Panc1 (cell line): ENCODE data around the gene DPM1.

Experiments
- POLR2AphosphoS5 ChIP-seq: IDR thresholded peaks from 2 replicates; pipeline ENCODE4 v1.6.1; 2012; ENCODE audit warnings: mild to moderate bottlenecking, low read depth, low read length, moderate library complexity
- REST ChIP-seq, 2 experiments: IDR thresholded peaks; 2 replicates each; pipeline ENCODE4 v1.6.1; 2011 to 2012; ENCODE audit warnings: low read depth in 2 of 2, control low read depth in 1 of 2, low read length in 1 of 2, mild to moderate bottlenecking in 1 of 2, moderate library complexity in 1 of 2; ENCODE audit not compliant: insufficient read depth in 1 of 2
- SIN3A ChIP-seq: IDR thresholded peaks from 2 replicates; pipeline ENCODE4 v1.6.1; 2012; ENCODE audit warnings: low read depth, mild to moderate bottlenecking, low read length, moderate library complexity, borderline replicate concordance; ENCODE audit not compliant: insufficient read depth
- TF ChIP-seq, protein P1 (sequence below): fragments of 450-650 bp; IDR thresholded peaks from 2 replicates; pipeline ENCODE4 v1.5.1; 2017; ENCODE audit warnings: mild to moderate bottlenecking

DNA sequence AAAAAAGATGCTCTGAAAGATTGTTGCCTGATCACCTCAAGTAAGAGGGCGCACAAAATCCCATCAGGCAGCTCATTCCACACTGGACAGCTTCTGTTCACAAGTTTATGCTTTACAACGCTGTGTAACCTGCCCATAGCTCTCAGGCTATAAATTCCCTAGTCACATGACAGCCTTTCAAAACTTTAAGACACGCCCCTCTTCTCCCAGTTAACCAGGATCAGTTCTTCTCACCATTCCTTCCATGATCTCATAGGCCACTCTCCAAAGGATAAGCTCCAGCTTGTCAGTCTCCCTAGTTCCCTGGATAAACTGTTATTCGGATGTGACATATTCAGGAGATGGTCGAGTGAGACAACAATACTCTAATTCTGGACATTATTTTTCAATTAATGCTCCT is 42.1 kb downstream of the DPM1 start:
- TF ChIP-seq, protein P1, sequence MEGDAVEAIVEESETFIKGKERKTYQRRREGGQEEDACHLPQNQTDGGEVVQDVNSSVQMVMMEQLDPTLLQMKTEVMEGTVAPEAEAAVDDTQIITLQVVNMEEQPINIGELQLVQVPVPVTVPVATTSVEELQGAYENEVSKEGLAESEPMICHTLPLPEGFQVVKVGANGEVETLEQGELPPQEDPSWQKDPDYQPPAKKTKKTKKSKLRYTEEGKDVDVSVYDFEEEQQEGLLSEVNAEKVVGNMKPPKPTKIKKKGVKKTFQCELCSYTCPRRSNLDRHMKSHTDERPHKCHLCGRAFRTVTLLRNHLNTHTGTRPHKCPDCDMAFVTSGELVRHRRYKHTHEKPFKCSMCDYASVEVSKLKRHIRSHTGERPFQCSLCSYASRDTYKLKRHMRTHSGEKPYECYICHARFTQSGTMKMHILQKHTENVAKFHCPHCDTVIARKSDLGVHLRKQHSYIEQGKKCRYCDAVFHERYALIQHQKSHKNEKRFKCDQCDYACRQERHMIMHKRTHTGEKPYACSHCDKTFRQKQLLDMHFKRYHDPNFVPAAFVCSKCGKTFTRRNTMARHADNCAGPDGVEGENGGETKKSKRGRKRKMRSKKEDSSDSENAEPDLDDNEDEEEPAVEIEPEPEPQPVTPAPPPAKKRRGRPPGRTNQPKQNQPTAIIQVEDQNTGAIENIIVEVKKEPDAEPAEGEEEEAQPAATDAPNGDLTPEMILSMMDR = no peak
- no peak for TF ChIP-seq SIN3A
- no peak for TF ChIP-seq POLR2AphosphoS5
- TF ChIP-seq REST (IDR thresholded peaks at IDR 0.05; ENCODE audit: insufficient read depth in 1 of 2, low read depth in 2 of 2, low read length in 1 of 2) = no peak
